Mesendoderm (in vitro differentiated cells): ENCODE data around the gene FARSB.

Source experiments
- DNase-seq: peaks from one replicate; pipeline ENCODE4 v3.0.0; 2013
- H2AK5ac ChIP-seq: 2 replicates; pipeline ENCODE4 v1.6.1; 2013; ENCODE audit warnings: low read length, inconsistent platforms
- H2BK120ac ChIP-seq: 2 replicates; pipeline ENCODE4 v1.6.1; 2013; ENCODE audit warnings: low read depth, mild to moderate bottlenecking, low read length, moderate library complexity, mixed read lengths
- H2BK15ac ChIP-seq: replicated peaks from 2 replicates; pipeline ENCODE4 v1.6.1; 2013; ENCODE audit warnings: low read depth, mild to moderate bottlenecking, moderate library complexity
- H2BK5ac ChIP-seq: 2 replicates; pipeline ENCODE4 v1.6.1; 2013; ENCODE audit warnings: low read length, inconsistent platforms
- H3K18ac ChIP-seq: 2 replicates; pipeline ENCODE4 v1.6.1; 2013; ENCODE audit warnings: mild to moderate bottlenecking, low read length, mixed read lengths
- H3K23ac ChIP-seq: one replicate; pipeline ENCODE4 v1.6.1; 2013; ENCODE audit warnings: low read length
- H3K27ac ChIP-seq: 2 replicates; pipeline ENCODE4 v1.5.1; 2013; ENCODE audit warnings: low read depth, mild to moderate bottlenecking, inconsistent platforms, low read length, moderate library complexity
- H3K27me3 ChIP-seq: 2 replicates; pipeline ENCODE4 v1.6.1; 2013; ENCODE audit warnings: low read length, control low read depth, mild to moderate bottlenecking, inconsistent platforms; ENCODE audit not compliant: insufficient read depth, poor library complexity
- H3K36me3 ChIP-seq: 2 replicates; pipeline ENCODE4 v1.6.1; 2013; ENCODE audit warnings: low read length, inconsistent platforms; ENCODE audit not compliant: control insufficient read depth, insufficient read depth
- H3K4ac ChIP-seq: one replicate; pipeline ENCODE4 v1.6.1; 2013; ENCODE audit warnings: low read depth, mild to moderate bottlenecking, low read length, moderate library complexity
- H3K4me1 ChIP-seq: 2 replicates; pipeline ENCODE4 v1.6.1; 2013; ENCODE audit warnings: low read depth, low read length, inconsistent platforms; ENCODE audit not compliant: control insufficient read depth
- H3K4me2 ChIP-seq: 2 replicates; pipeline ENCODE4 v1.6.1; 2013; ENCODE audit warnings: low read length
- H3K4me3 ChIP-seq: 2 replicates; pipeline ENCODE4 v1.5.1; 2013; ENCODE audit warnings: mild to moderate bottlenecking, low read length
- H3K56ac ChIP-seq: one replicate; pipeline ENCODE4 v1.6.1; 2013; ENCODE audit warnings: low read length
- H3K79me1 ChIP-seq: 2 replicates; pipeline ENCODE4 v1.6.1; 2013; ENCODE audit warnings: low read length, inconsistent platforms
- H3K79me2 ChIP-seq: 2 replicates; pipeline ENCODE4 v1.6.1; 2013; ENCODE audit warnings: mild to moderate bottlenecking, low read length; ENCODE audit not compliant: control insufficient read depth, insufficient read depth
- H3K9ac ChIP-seq: 2 replicates; pipeline ENCODE4 v1.6.1; 2013; ENCODE audit warnings: low read length, inconsistent platforms
- H4K5ac ChIP-seq: one replicate; pipeline ENCODE4 v1.6.1; 2013; ENCODE audit warnings: low read length
- H4K8ac ChIP-seq: one replicate; pipeline ENCODE4 v1.6.1; 2013; ENCODE audit warnings: low read depth, mild to moderate bottlenecking, control low read depth, low read length, moderate library complexity
- whole genome bisulfite sequencing: extraction: QIAGEN DNeasy Blood & Tissue Kit; methylation state at CpG from one replicate; pipeline ENCODE4 v1.1.7; 2013; ENCODE audit warnings: low lambda C conversion rate, missing lambda C conversion rate; ENCODE audit not compliant: insufficient coverage; ENCODE audit errors: extremely low coverage; 5-methylcytosine and 5-hydroxymethylcytosine counted together

FARSB gene

DNA sequence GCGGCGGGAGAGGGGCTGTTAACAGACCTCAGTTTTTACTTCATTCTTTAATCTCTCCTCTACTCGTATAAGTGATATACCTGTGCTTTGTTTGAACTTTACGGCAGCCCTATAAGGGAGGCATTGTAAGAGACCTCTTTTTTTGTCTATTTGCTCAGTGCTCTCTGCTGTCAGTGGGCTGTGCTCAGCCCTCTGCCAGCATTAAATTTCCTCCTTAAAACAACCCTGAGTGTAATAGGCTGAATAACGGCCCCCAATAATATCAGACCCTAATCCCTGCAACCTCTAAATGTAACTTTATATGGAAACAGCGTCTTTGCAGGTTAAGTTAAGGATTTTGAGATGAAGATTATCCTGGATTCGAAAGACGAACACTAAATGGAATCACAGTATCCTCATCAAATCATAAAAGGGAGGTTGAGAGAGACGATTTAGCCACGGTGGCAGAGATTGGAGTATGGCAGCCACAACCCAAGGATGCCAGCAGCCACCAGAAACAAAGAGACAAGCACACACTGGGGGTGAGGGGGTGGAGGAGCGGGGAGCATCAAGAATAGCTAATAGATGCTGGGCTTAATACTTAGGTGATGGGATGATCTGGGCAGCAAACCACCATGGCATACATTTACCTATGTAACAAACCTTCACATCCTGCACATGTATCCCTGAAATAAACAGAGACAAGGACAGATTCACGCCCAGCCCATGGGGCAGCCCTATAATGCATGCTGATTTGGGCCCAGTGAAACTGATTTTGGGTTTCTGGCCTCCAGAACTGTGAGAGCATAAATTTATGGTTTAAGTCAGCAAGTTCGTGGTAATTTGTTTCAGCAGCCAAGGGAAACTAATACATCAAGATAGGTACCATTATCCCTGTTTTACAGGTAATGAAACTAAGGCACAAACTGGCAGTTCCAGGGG, 894 bp upstream of the FARSB start:
- Histone ChIP-seq H3K4ac (peak overlapping the region; percentile 46), H3K56ac (peak overlapping the region; percentile 92), H3K4me1 (no peaks in the 10 kb centered on the region), H2BK5ac (no peak overlapping the region), H2AK5ac (no peak overlapping the region), H2BK15ac (no peak overlapping the region), H3K36me3 (no peaks in the 10 kb centered on the region), H3K18ac (no peak overlapping the region), H3K79me1 (peaks cover 16% of the 10 kb centered on the region), H3K27me3 (no peaks in the 10 kb centered on the region), H3K23ac (no peak overlapping the region), H3K27ac (no peak overlapping the region), H4K8ac (no peak overlapping the region), H4K5ac (peak overlapping the region; percentile 40), H3K79me2 (peaks cover 28% of the 10 kb centered on the region), H3K9ac (peak overlapping the region; percentile 73), H3K4me3 (peak overlapping the region; percentile 52), H3K4me2 (peak overlapping the region; percentile 43), H2BK120ac (no peak overlapping the region)
- WGBS = no CpG with 5 or more reads among the region's 13 CpGs
- no peak for DNase-seq

DNA sequence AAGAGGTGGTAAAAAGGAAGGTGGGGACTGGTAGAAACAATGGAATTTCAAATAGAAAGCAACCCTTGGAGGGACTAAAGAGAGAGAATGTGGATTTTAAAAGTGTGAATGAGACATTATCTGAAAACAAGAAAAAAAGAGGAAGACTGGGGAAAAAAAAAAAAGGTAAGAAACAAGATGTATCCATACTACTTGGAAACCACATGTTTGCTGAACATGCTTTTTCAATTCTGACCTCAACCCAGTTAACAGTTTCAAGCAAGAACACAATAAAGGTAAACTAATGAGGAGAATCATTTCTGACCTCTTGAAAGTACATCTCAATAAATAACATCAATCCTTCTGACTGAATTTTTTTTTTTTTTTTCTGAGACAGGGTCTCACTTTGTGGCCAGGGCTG, 2.6 kb downstream of the FARSB start:
- Histone ChIP-seq H3K4me2 (no peak overlapping the region), H3K36me3 (no peaks in the 10 kb centered on the region), H3K23ac (no peak overlapping the region), H3K18ac (no peak overlapping the region), H2BK5ac (no peak overlapping the region), H4K8ac (no peak overlapping the region), H3K27me3 (no peaks in the 10 kb centered on the region), H3K56ac (peak overlapping the region; percentile 70), H2AK5ac (no peak overlapping the region), H4K5ac (no peak overlapping the region), H3K27ac (no peak overlapping the region), H3K4ac (no peak overlapping the region), H3K4me3 (no peak overlapping the region), H2BK120ac (no peak overlapping the region), H3K4me1 (no peaks in the 10 kb centered on the region), H3K9ac (peak overlapping the region; percentile 32), H2BK15ac (no peak overlapping the region), H3K79me1 (peaks cover 27% of the 10 kb centered on the region), H3K79me2 (peaks cover 39% of the 10 kb centered on the region)
- DNase-seq = no peak

DNA sequence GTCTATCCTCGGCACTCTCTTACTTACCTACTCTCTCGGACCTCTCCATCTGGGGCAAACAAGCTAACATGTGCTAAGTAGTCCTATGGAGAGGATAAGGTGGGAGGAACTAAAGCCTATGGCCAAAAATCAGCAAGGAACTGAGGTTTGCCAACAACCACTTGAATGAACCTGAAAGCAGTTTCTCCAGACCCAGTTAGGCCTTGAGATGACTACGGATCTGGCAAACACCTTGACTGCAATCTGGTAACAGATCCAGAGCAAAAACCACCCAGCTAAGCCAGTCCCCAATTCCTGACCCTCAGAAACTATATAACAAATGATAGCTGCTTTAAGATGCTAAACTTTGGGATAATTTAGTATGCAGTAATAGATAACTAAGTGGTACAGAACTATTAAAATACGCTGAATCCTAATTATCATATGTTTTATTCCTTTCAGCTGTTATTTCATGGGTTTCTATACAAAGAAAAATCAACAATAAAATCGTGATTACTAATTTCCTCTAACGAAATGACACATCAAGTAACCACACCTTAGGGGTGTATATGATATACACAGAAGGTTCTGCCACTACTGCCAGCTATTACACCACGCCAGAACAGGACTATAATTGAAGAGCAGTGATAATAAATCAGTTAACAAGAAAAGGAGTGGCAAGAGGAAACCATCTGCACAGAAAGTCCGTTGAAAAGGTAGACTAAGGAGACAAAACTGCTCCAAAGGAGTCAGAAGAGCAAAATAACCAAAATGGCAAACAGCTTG, 3.2 kb downstream of the FARSB start:
- Histone ChIP-seq H3K18ac (no peak overlapping the region), H2BK120ac (no peak overlapping the region), H4K8ac (no peak overlapping the region), H3K4ac (no peak overlapping the region), H3K9ac (no peak overlapping the region), H3K4me1 (no peaks in the 10 kb centered on the region), H3K4me2 (no peak overlapping the region), H4K5ac (no peak overlapping the region), H3K36me3 (no peaks in the 10 kb centered on the region), H3K23ac (no peak overlapping the region), H3K27ac (no peak overlapping the region), H2BK15ac (no peak overlapping the region), H3K27me3 (no peaks in the 10 kb centered on the region), H3K4me3 (no peak overlapping the region), H3K79me1 (peaks cover 27% of the 10 kb centered on the region), H2AK5ac (no peak overlapping the region), H3K79me2 (peaks cover 39% of the 10 kb centered on the region), H2BK5ac (no peak overlapping the region), H3K56ac (peak overlapping the region; percentile 54)
- WGBS = no CpG with 5 or more reads among the region's 8 CpGs
- no peak for DNase-seq

DNA sequence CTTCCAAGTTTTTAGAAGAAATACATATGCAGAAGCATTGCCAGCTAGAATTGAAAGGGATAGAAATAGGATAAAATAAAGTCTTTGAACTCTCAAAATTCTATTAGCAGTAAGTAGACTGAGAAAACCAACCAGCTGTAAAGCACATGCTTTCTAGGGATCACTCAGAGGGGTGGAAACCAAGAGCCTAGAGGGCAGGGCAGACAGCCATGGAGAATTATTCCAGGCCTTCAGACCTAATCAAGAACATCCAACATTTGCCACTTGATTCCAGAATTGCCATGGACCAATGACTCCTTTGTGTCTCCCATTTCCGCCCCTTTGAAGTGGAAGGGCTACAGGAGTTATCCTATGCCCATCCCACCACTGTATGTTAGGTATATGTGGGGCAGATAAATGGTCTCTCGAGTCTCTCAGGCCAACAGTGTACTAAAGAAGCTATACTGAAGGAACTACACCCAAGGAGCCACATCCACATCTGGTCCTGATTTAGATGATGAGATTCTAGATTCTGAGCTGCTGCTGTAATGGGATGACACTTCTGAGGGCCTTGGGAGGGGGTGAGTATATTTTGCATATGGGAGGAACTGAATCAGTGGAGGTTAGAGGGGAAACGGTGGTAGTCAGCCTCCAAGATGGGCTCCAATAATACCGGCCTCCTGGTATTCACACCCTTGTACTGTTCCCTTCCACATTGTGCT, 4.0 kb downstream of the FARSB start:
- Histone ChIP-seq H3K4me2 (no peak overlapping the region), H3K36me3 (no peaks in the 10 kb centered on the region), H3K4ac (no peak overlapping the region), H3K27ac (no peak overlapping the region), H2BK5ac (no peak overlapping the region), H3K23ac (no peak overlapping the region), H2BK15ac (no peak overlapping the region), H3K79me1 (peaks cover 26% of the 10 kb centered on the region), H2AK5ac (no peak overlapping the region), H4K8ac (no peak overlapping the region), H3K27me3 (no peaks in the 10 kb centered on the region), H2BK120ac (no peak overlapping the region), H4K5ac (no peak overlapping the region), H3K4me1 (no peaks in the 10 kb centered on the region), H3K56ac (no peak overlapping the region), H3K79me2 (peaks cover 39% of the 10 kb centered on the region), H3K9ac (no peak overlapping the region), H3K4me3 (no peak overlapping the region), H3K18ac (no peak overlapping the region)
- DNase-seq = no peak
- WGBS = no CpG with 5 or more reads among the region's 4 CpGs

DNA sequence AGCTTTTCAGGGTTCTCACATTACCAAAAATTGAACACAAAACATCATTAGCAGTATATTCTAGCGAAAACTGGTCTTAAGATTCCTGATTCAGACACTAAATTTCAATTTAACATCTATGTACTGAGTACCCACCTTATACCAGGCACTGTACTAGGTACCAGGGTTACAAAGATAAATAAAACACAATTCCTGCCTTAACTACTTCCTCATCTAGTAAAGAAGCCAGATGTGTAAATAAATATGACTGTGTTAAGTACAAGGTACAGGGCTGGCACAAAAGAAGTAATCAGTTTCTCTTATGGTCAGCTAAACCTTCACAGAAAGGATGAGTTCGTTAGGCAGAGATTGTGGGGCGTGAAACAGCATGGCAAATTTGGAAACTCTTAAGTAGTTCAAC, 6.1 kb downstream of the FARSB start:
- no peak overlapping the region for H3K4me2 ChIP-seq
- H3K36me3 ChIP-seq = no peaks in the 10 kb centered on the region
- H4K5ac ChIP-seq = no peak overlapping the region

More for the DNA sequence above, 6.1 kb downstream of the FARSB start:
- Histone ChIP-seq H3K23ac (no peak overlapping the region), H2BK15ac (no peak overlapping the region), H2AK5ac (no peak overlapping the region), H3K56ac (no peak overlapping the region), H3K27me3 (no peaks in the 10 kb centered on the region), H3K4me1 (no peaks in the 10 kb centered on the region), H3K4me3 (no peak overlapping the region), H3K79me1 (peaks cover 19% of the 10 kb centered on the region), H3K9ac (no peak overlapping the region), H3K4ac (no peak overlapping the region), H3K27ac (no peak overlapping the region), H3K79me2 (peaks cover 29% of the 10 kb centered on the region), H2BK5ac (no peak overlapping the region), H4K8ac (no peak overlapping the region), H3K18ac (no peak overlapping the region), H2BK120ac (no peak overlapping the region)
- no peak for DNase-seq
- WGBS = no CpG with 5 or more reads among the region's 3 CpGs
